Sigmoid colon (tissue), 4 donors: ENCODE measurements around the gene COL11A1.

Experiments
- POLR2A ChIP-seq, 2 donors: fragments of 450-650 bp; IDR thresholded peaks; one replicate each; pipeline ENCODE4 v1.6.1; 2016; ENCODE audit warnings: antibody characterized with exemption in 2 of 2, mild to moderate bottlenecking in 2 of 2, moderate library complexity in 2 of 2
- POLR2AphosphoS5 ChIP-seq, 4 donors: sonication (generic); formaldehyde crosslinking; IDR thresholded peaks; one replicate each; pipeline ENCODE4 v1.6.1; 2017; ENCODE audit warnings: antibody characterized with exemption in 4 of 4
- TF ChIP-seq, protein P1 (sequence below), 4 experiments: fragments of 450-650 bp in 3 of 4; fragments of 200-600 bp in 1 of 4; IDR thresholded peaks; one replicate each; pipeline ENCODE4 v1.5.1; 2016 to 2019; ENCODE audit warnings: antibody characterized with exemption in 4 of 4, mild to moderate bottlenecking in 3 of 4, moderate library complexity in 2 of 4

DNA sequence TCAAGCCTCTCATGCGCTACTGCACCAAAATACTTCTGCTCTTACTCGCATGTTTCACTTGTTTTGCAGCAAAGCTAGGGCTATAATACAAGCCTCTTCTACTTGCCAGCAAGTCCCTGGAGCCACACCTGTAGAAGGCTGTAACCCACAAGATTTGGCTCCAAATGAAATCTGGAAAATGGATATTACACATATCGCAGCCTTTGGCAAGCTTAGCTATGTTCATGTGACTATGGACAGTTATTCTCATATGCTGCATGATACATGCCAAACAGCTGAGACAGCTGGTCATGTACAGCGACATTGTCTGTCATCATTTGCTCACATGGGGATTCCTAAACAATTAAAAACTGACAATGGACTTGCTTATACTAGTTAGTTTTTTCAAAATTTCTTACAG lies 270.3 kb downstream of the COL11A1 start:
- TF ChIP-seq, protein P1, sequence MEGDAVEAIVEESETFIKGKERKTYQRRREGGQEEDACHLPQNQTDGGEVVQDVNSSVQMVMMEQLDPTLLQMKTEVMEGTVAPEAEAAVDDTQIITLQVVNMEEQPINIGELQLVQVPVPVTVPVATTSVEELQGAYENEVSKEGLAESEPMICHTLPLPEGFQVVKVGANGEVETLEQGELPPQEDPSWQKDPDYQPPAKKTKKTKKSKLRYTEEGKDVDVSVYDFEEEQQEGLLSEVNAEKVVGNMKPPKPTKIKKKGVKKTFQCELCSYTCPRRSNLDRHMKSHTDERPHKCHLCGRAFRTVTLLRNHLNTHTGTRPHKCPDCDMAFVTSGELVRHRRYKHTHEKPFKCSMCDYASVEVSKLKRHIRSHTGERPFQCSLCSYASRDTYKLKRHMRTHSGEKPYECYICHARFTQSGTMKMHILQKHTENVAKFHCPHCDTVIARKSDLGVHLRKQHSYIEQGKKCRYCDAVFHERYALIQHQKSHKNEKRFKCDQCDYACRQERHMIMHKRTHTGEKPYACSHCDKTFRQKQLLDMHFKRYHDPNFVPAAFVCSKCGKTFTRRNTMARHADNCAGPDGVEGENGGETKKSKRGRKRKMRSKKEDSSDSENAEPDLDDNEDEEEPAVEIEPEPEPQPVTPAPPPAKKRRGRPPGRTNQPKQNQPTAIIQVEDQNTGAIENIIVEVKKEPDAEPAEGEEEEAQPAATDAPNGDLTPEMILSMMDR (IDR thresholded peaks at IDR 0.05): no peak
- TF ChIP-seq POLR2A (IDR thresholded peaks at IDR 0.05): no peak
- TF ChIP-seq POLR2AphosphoS5 (IDR thresholded peaks at IDR 0.05): no peak
